ENCODE measurements around the gene SNX24. TPM values are rescaled to one million over a fixed set of nuclear protein-coding genes. Genes with fewer than 3 reads are reported as not detected.

Gene SNX24
- total and polyA plus RNA-seq, 5 donors from 2014 or later, result 7.8 to 22.0 (median 11.1) TPM

GRCh38 chr5:122981846-122982245 is 136.4 kb downstream of the SNX24 start:
- Histone ChIP-seq H3K36me3 (ENCODE audit: control insufficient read depth, insufficient read depth, low read length) (no peaks in the 10 kb centered on the region), H3K27ac (ENCODE audit: insufficient read depth, low read length, poor library complexity, severe bottlenecking) (no peak overlapping the region), H3K9me3 (ENCODE audit: control insufficient read depth in 2 of 2, low read length in 2 of 2) (no peaks in the 10 kb centered on the region), H3K27me3 (ENCODE audit: control insufficient read depth, insufficient read depth, low read length) (no peaks in the 10 kb centered on the region), H3K4me3 (ENCODE audit: low read depth, low read length) (no peak overlapping the region), H3K4me1 (ENCODE audit: control insufficient read depth, insufficient read depth, low read length, poor library complexity, severe bottlenecking) (no peaks in the 10 kb centered on the region)
- ATAC-seq (ENCODE audit: low read depth in 2 of 2) (no peak), DNase-seq (no peak)
- H3K36me3 Mint-ChIP-seq, result peaks cover 1% of the 10 kb centered on the region
- H3K4me1 Mint-ChIP-seq, result no peaks in the 10 kb centered on the region
- H3K27me3 Mint-ChIP-seq, result no peaks in the 10 kb centered on the region
- no peak overlapping the region for H3K27ac Mint-ChIP-seq
- no peaks in the 10 kb centered on the region for H3K9me3 Mint-ChIP-seq
- H3K4me3 Mint-ChIP-seq, result no peak overlapping the region

DNA sequence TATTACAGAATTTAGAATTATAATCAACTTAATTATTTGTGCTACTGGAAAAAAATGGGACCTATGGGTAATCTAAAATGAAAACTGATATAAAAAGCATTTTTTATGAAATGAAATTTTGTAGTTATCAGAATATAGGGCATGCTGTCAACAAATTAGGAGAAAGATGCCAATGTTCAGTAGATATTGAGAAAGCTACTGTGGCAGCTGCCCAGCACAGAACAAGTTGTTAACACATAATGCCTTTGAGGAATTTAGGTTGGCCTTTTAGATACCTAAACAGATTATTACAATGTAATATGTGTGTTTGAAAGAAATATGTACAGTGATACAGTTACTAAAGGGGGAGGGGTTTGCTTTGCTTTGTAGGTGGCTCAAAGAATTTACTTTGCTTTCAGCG is 137.0 kb downstream of the SNX24 start:
- Histone ChIP-seq H3K4me1 (ENCODE audit: control insufficient read depth, insufficient read depth, low read length, poor library complexity, severe bottlenecking) (no peaks in the 10 kb centered on the region), H3K4me3 (ENCODE audit: low read depth, low read length) (no peak overlapping the region), H3K9me3 (ENCODE audit: control insufficient read depth in 2 of 2, low read length in 2 of 2) (no peaks in the 10 kb centered on the region), H3K27ac (ENCODE audit: insufficient read depth, low read length, poor library complexity, severe bottlenecking) (no peak overlapping the region), H3K36me3 (ENCODE audit: control insufficient read depth, insufficient read depth, low read length) (no peaks in the 10 kb centered on the region), H3K27me3 (ENCODE audit: control insufficient read depth, insufficient read depth, low read length) (no peaks in the 10 kb centered on the region)
- Mint-ChIP-seq H3K4me3 (no peak overlapping the region), H3K27me3 (no peaks in the 10 kb centered on the region), H3K4me1 (no peaks in the 10 kb centered on the region), H3K9me3 (peaks cover 0 to under 1% (median 0%) of the 10 kb centered on the region in 7 donors), H3K36me3 (peaks cover 3% of the 10 kb centered on the region), H3K27ac (no peak overlapping the region)
- DNase-seq (no peak), ATAC-seq (ENCODE audit: low read depth in 2 of 2) (no peak)

DNA sequence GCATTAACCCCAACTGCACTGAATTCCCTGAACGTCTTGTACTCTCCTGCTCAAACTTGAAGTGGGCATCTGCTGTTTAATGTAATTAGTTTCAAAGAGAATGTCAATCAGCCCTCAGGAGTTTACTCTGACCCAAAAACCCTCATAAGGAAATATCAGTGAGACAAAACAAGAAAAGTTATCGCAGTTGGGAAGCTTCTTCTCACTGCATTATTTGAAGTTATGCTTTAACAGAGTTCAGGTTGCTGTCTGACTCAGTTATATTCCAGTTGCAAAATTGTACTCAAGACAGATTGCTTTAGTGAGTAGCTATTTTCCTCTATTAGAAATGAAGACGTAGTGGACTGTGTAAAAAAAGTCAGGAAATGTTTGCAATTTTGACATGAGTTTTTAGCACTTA is 139.0 kb downstream of the SNX24 start:
- ATAC-seq (ENCODE audit: low read depth in 2 of 2) (no peak), DNase-seq (no peak)
- no peaks in the 10 kb centered on the region for H3K36me3 ChIP-seq (ENCODE audit: control insufficient read depth, insufficient read depth, low read length)
- peaks cover 0 to 1% (median 0%) of the 10 kb centered on the region in 7 donors for H3K9me3 Mint-ChIP-seq
- no peaks in the 10 kb centered on the region for H3K9me3 ChIP-seq (ENCODE audit: control insufficient read depth in 2 of 2, low read length in 2 of 2)
- no peak overlapping the region for H3K4me3 Mint-ChIP-seq
- no peak overlapping the region for H3K27ac Mint-ChIP-seq
- no peaks in the 10 kb centered on the region for H3K4me1 Mint-ChIP-seq
- no peak overlapping the region for H3K27ac ChIP-seq (ENCODE audit: insufficient read depth, low read length, poor library complexity, severe bottlenecking)
- H3K4me1 ChIP-seq (ENCODE audit: control insufficient read depth, insufficient read depth, low read length, poor library complexity, severe bottlenecking), result no peaks in the 10 kb centered on the region
- H3K27me3 ChIP-seq (ENCODE audit: control insufficient read depth, insufficient read depth, low read length), result no peaks in the 10 kb centered on the region
- no peak overlapping the region for H3K4me3 ChIP-seq (ENCODE audit: low read depth, low read length)
- H3K27me3 Mint-ChIP-seq, result no peaks in the 10 kb centered on the region
- H3K36me3 Mint-ChIP-seq, result peaks cover 3% of the 10 kb centered on the region

DNA sequence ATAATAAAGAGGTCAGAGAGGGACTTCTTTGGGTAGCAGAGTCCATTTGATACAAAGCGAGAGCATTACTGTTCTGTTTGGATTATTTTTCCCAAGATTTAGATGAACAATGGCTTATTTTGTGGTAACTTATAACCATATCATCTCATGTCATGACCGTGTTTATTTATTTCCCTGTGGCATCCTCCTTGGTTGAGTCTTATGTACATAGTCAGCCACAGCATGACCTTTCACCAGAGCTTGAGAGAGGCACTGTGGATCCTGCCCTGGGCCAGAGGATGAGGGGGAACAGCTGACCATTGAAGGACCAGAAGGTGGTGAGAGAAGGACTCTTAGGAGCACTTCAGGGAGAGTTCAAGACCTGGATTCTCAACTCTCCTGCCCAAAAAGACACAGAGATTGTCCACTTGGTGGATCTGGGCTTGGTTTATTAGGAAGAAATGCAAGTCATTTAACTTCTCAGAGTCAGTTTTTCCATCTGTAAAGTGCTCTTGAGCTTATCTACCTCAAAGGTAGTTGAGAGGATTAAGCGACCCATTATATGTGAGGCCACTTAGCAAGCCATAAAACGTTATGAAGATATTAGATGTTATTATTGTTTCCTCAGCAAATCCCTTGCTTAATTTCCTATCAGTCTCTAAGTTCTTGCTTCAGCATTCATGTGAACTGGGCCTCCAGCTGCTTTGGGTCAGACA is 139.7 kb downstream of the SNX24 start:
- Histone ChIP-seq H3K4me3 (ENCODE audit: low read depth, low read length) (no peak overlapping the region), H3K9me3 (ENCODE audit: control insufficient read depth in 2 of 2, low read length in 2 of 2) (no peaks in the 10 kb centered on the region), H3K27ac (ENCODE audit: insufficient read depth, low read length, poor library complexity, severe bottlenecking) (no peak overlapping the region), H3K4me1 (ENCODE audit: control insufficient read depth, insufficient read depth, low read length, poor library complexity, severe bottlenecking) (no peaks in the 10 kb centered on the region), H3K27me3 (ENCODE audit: control insufficient read depth, insufficient read depth, low read length) (no peaks in the 10 kb centered on the region), H3K36me3 (ENCODE audit: control insufficient read depth, insufficient read depth, low read length) (no peaks in the 10 kb centered on the region)
- H3K27me3 Mint-ChIP-seq, result no peaks in the 10 kb centered on the region
- peaks cover 0 to 1% (median 0%) of the 10 kb centered on the region in 7 donors for H3K9me3 Mint-ChIP-seq
- H3K36me3 Mint-ChIP-seq, result peaks cover 3% of the 10 kb centered on the region
- H3K4me1 Mint-ChIP-seq, result peaks cover 0 to 4% (median 0%) of the 10 kb centered on the region in 4 donors
- ATAC-seq (ENCODE audit: low read depth in 2 of 2) (no peak), DNase-seq (no peak)
- no peak overlapping the region for H3K27ac Mint-ChIP-seq
- no peak overlapping the region for H3K4me3 Mint-ChIP-seq

DNA sequence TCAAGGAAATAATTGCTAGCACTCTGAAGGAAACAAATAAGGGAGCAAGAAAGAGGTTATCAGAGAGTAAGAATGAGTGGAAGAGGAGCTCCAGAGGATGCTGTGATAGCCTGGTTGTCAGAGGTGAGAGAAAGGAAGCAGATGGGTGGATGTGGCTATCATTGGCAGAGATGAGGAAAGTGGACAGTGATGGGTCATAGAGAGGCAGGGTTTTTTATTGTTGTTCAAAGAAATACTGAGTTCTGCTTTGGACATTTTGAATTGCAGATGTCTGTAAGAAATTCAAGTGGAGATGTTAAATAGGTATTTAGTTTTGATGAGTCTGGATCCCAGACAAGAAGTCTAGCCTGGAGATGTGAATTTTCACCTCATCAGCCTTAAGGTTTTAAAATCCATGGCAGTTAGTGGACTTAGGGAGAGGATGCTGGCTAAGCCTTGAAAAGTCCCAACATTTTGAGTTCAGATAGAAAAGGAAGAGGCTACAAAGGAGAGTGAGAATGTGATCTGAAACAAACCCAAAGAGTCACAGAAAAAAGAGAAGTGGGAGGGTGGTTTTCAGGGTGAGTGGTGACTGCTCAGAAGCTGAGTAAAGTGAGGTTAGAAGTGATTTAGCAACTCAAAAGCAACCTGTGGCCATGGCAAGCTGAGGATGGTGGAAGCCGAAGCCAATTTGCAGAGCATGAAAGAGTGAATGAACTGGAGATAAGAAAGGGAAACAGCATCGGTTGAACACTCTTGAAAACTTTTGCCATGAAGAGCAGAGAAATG is 140.7 kb downstream of the SNX24 start:
- Mint-ChIP-seq H3K27ac (peak overlapping the region in 1 of 3 donors; percentile 10), H3K27me3 (no peaks in the 10 kb centered on the region), H3K9me3 (peaks cover 0 to 1% (median 0%) of the 10 kb centered on the region in 7 donors), H3K36me3 (peaks cover 3% of the 10 kb centered on the region), H3K4me1 (peaks cover 0 to 6% (median 0%) of the 10 kb centered on the region in 4 donors), H3K4me3 (no peak overlapping the region)
- ATAC-seq (ENCODE audit: low read depth in 2 of 2) (no peak), DNase-seq (no peak)
- Histone ChIP-seq H3K36me3 (ENCODE audit: control insufficient read depth, insufficient read depth, low read length) (no peaks in the 10 kb centered on the region), H3K27me3 (ENCODE audit: control insufficient read depth, insufficient read depth, low read length) (no peaks in the 10 kb centered on the region), H3K27ac (ENCODE audit: insufficient read depth, low read length, poor library complexity, severe bottlenecking) (no peak overlapping the region), H3K9me3 (ENCODE audit: control insufficient read depth in 2 of 2, low read length in 2 of 2) (no peaks in the 10 kb centered on the region), H3K4me1 (ENCODE audit: control insufficient read depth, insufficient read depth, low read length, poor library complexity, severe bottlenecking) (no peaks in the 10 kb centered on the region), H3K4me3 (ENCODE audit: low read depth, low read length) (no peak overlapping the region)

DNA sequence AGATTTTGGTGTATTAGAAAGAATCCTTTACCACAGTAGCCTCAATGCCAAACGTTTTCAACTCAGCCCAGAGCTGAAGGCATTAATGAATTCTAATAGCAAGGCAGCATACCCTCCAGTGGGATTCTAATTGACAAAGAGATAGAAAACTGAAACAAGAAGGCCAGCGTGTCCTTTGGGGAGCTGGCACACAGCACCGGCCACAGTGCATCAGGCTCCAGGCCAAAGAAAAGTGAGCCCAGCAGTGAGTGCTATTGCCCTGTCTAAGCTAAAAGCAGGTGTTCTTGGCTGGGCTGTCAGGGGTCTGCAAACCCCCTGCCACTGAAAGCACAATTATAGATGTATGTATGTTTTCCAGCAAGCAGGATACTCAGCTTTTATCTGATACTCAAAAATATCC is 150.7 kb downstream of the SNX24 start:
- Histone ChIP-seq H3K4me3 (ENCODE audit: low read depth, low read length) (no peak overlapping the region), H3K27ac (ENCODE audit: insufficient read depth, low read length, poor library complexity, severe bottlenecking) (no peak overlapping the region), H3K36me3 (ENCODE audit: control insufficient read depth, insufficient read depth, low read length) (no peaks in the 10 kb centered on the region), H3K4me1 (ENCODE audit: control insufficient read depth, insufficient read depth, low read length, poor library complexity, severe bottlenecking) (no peaks in the 10 kb centered on the region), H3K9me3 (ENCODE audit: control insufficient read depth in 2 of 2, low read length in 2 of 2) (no peaks in the 10 kb centered on the region), H3K27me3 (ENCODE audit: control insufficient read depth, insufficient read depth, low read length) (no peaks in the 10 kb centered on the region)
- no peak for DNase-seq
- Mint-ChIP-seq H3K4me3 (no peak overlapping the region), H3K27me3 (no peaks in the 10 kb centered on the region), H3K4me1 (no peaks in the 10 kb centered on the region), H3K27ac (no peak overlapping the region), H3K36me3 (no peaks in the 10 kb centered on the region), H3K9me3 (peaks cover 0 to 2% (median 0%) of the 10 kb centered on the region in 7 donors)
- no peak for ATAC-seq (ENCODE audit: low read depth in 2 of 2)

DNA sequence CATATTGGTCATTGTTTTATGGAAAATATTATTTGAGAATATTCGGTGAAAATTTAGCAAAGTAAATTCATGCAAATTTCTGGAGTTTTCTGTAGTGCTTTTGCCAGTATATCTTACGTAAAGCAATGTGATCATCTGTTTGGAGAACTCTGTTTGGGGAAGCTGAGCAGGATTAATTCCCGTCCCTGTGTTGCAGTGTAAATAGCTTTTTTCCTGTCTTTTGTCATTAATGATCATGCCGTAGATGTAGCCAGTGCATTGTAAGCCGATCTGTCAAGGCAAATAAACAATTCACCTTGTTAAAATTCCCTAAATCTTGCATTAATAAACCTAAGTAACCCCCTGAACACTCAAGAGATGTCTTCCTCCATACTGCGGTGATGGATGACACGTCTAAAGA is 151.9 kb downstream of the SNX24 start:
- H3K27me3 Mint-ChIP-seq, result no peaks in the 10 kb centered on the region
- ATAC-seq (ENCODE audit: low read depth in 2 of 2) (no peak), DNase-seq (no peak)
- Histone ChIP-seq H3K9me3 (ENCODE audit: control insufficient read depth in 2 of 2, low read length in 2 of 2) (no peaks in the 10 kb centered on the region), H3K36me3 (ENCODE audit: control insufficient read depth, insufficient read depth, low read length) (no peaks in the 10 kb centered on the region), H3K27me3 (ENCODE audit: control insufficient read depth, insufficient read depth, low read length) (no peaks in the 10 kb centered on the region), H3K4me1 (ENCODE audit: control insufficient read depth, insufficient read depth, low read length, poor library complexity, severe bottlenecking) (no peaks in the 10 kb centered on the region), H3K27ac (ENCODE audit: insufficient read depth, low read length, poor library complexity, severe bottlenecking) (no peak overlapping the region), H3K4me3 (ENCODE audit: low read depth, low read length) (no peak overlapping the region)
- H3K9me3 Mint-ChIP-seq, result peaks cover 0 to 2% (median 0%) of the 10 kb centered on the region in 7 donors
- peaks cover 6% of the 10 kb centered on the region for H3K36me3 Mint-ChIP-seq
- H3K4me1 Mint-ChIP-seq, result no peaks in the 10 kb centered on the region
- no peak overlapping the region for H3K27ac Mint-ChIP-seq
- no peak overlapping the region for H3K4me3 Mint-ChIP-seq
